ENCODE measurements around the gene COL6A1.
"Not testable (repeated sequence)": the region's sequence is repeated elsewhere in the genome, so short reads cannot be mapped to it uniquely, and the experiment has no call there.

The COL6A1 gene

GRCh38 chr21:45949928-45950739 is 31.4 kb upstream of the COL6A1 start:
- H3K27me3 ChIP-seq: no peaks in the 10 kb centered on the region
- H3K4me3 ChIP-seq (ENCODE audit: low read depth, low read length): no peak overlapping the region
- TF ChIP-seq CTCF (IDR thresholded peaks at IDR 0.05; ENCODE audit: low read depth, low read length): no peak
- H3K36me3 ChIP-seq: no peaks in the 10 kb centered on the region
- no peaks in the 10 kb centered on the region for H3K9me3 ChIP-seq
- DNase-seq: peak; percentile 6
- peaks cover 9% of the 10 kb centered on the region; the same call in 1 of the 2 replicates for H3K4me1 ChIP-seq

- H3K4me3 ChIP-seq (ENCODE audit: low read depth, low read length): no peak overlapping the region
- H3K9me3 ChIP-seq: no peaks in the 10 kb centered on the region
- TF ChIP-seq CTCF (IDR thresholded peaks at IDR 0.05; ENCODE audit: low read depth, low read length): no peak
- peak; percentile 8 for DNase-seq
- no peaks in the 10 kb centered on the region for H3K27me3 ChIP-seq
- H3K4me1 ChIP-seq: peaks cover 9% of the 10 kb centered on the region; the same call in 1 of the 2 replicates
- H3K36me3 ChIP-seq: no peaks in the 10 kb centered on the region
Observed at GRCh38 chr21:45950740-45951515, 30.6 kb upstream of the COL6A1 start.

GRCh38 chr21:45951676-45952075 is 29.9 kb upstream of the COL6A1 start:
- peaks cover 9% of the 10 kb centered on the region; the same call in 1 of the 2 replicates for H3K4me1 ChIP-seq
- H3K4me3 ChIP-seq (ENCODE audit: low read depth, low read length): no peak overlapping the region
- H3K9me3 ChIP-seq: no peaks in the 10 kb centered on the region
- DNase-seq: peak; percentile 2
- TF ChIP-seq CTCF (IDR thresholded peaks at IDR 0.05; ENCODE audit: low read depth, low read length): no peak
- no peaks in the 10 kb centered on the region for H3K36me3 ChIP-seq
- H3K27me3 ChIP-seq: no peaks in the 10 kb centered on the region

- not testable (repeated sequence) for H3K4me1 ChIP-seq; H3K36me3 ChIP-seq; DNase-seq; H3K27me3 ChIP-seq; H3K9me3 ChIP-seq; H3K4me3 ChIP-seq (ENCODE audit: low read depth, low read length)
Observed at GRCh38 chr21:45952527-45952926, 29.0 kb upstream of the COL6A1 start.

- Histone ChIP-seq H3K4me1 (peaks cover 9% of the 10 kb centered on the region; the same call in 1 of the 2 replicates), H3K36me3 (no peaks in the 10 kb centered on the region), H3K9me3 (no peaks in the 10 kb centered on the region), H3K27me3 (no peaks in the 10 kb centered on the region), H3K4me3 (ENCODE audit: low read depth, low read length) (no peak overlapping the region)
- TF ChIP-seq CTCF (IDR thresholded peaks at IDR 0.05; ENCODE audit: low read depth, low read length): no peak
- no peak for DNase-seq
Observed at GRCh38 chr21:45952974-45953373, 28.6 kb upstream of the COL6A1 start.

GRCh38 chr21:45954261-45954660 is 27.3 kb upstream of the COL6A1 start:
- Histone ChIP-seq H3K9me3 (no peaks in the 10 kb centered on the region), H3K4me1 (peaks cover 9% of the 10 kb centered on the region; the same call in 1 of the 2 replicates), H3K36me3 (no peaks in the 10 kb centered on the region), H3K27me3 (no peaks in the 10 kb centered on the region), H3K4me3 (ENCODE audit: low read depth, low read length) (no peak overlapping the region)
- peak; percentile 51 for DNase-seq
- peak; percentile 54 for TF ChIP-seq CTCF (IDR thresholded peaks at IDR 0.05; ENCODE audit: low read depth, low read length)
